Measurements from ENCODE around the gene NOX3. TPM values are rescaled to one million over a fixed set of nuclear protein-coding genes. Genes with fewer than 3 reads are reported as not detected.

Gene NOX3
- total RNA-seq, 1 donor from 2014 or later, result 0.17 TPM

- TF ChIP-seq, protein P1, sequence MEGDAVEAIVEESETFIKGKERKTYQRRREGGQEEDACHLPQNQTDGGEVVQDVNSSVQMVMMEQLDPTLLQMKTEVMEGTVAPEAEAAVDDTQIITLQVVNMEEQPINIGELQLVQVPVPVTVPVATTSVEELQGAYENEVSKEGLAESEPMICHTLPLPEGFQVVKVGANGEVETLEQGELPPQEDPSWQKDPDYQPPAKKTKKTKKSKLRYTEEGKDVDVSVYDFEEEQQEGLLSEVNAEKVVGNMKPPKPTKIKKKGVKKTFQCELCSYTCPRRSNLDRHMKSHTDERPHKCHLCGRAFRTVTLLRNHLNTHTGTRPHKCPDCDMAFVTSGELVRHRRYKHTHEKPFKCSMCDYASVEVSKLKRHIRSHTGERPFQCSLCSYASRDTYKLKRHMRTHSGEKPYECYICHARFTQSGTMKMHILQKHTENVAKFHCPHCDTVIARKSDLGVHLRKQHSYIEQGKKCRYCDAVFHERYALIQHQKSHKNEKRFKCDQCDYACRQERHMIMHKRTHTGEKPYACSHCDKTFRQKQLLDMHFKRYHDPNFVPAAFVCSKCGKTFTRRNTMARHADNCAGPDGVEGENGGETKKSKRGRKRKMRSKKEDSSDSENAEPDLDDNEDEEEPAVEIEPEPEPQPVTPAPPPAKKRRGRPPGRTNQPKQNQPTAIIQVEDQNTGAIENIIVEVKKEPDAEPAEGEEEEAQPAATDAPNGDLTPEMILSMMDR (IDR thresholded peaks at IDR 0.05; ENCODE audit: insufficient read depth, low read length, poor library complexity, severe bottlenecking), result no peak
- Histone ChIP-seq H3K4me3 (ENCODE audit: low read depth, low read length) (no peak overlapping the region), H3K27me3 (ENCODE audit: control insufficient read depth, insufficient read depth, low read length) (no peaks in the 10 kb centered on the region), H3K36me3 (ENCODE audit: control insufficient read depth, insufficient read depth, low read length) (no peaks in the 10 kb centered on the region)
- DNase-seq (ENCODE audit: low read depth), result peak; percentile 42
Observed at GRCh38 chr6:155388591-155388990, 67.0 kb downstream of the NOX3 start.

GRCh38 chr6:155387481-155387880 lies 68.2 kb downstream of the NOX3 start:
- no peak overlapping the region for H3K4me3 ChIP-seq (ENCODE audit: low read depth, low read length)
- no peaks in the 10 kb centered on the region for H3K36me3 ChIP-seq (ENCODE audit: control insufficient read depth, insufficient read depth, low read length)
- no peaks in the 10 kb centered on the region for H3K27me3 ChIP-seq (ENCODE audit: control insufficient read depth, insufficient read depth, low read length)
- DNase-seq (ENCODE audit: low read depth), result no peak
- TF ChIP-seq, protein P1 (IDR thresholded peaks at IDR 0.05; ENCODE audit: insufficient read depth, low read length, poor library complexity, severe bottlenecking), result no peak

GRCh38 chr6:155384321-155384952 lies 71.2 kb downstream of the NOX3 start:
- TF ChIP-seq, protein P1 (IDR thresholded peaks at IDR 0.05; ENCODE audit: insufficient read depth, low read length, poor library complexity, severe bottlenecking), result no peak
- no peaks in the 10 kb centered on the region for H3K27me3 ChIP-seq (ENCODE audit: control insufficient read depth, insufficient read depth, low read length)
- no peak overlapping the region for H3K4me3 ChIP-seq (ENCODE audit: low read depth, low read length)
- no peaks in the 10 kb centered on the region for H3K36me3 ChIP-seq (ENCODE audit: control insufficient read depth, insufficient read depth, low read length)
- no peak for DNase-seq (ENCODE audit: low read depth)

- Histone ChIP-seq H3K36me3 (ENCODE audit: control insufficient read depth, insufficient read depth, low read length) (no peaks in the 10 kb centered on the region), H3K27me3 (ENCODE audit: control insufficient read depth, insufficient read depth, low read length) (no peaks in the 10 kb centered on the region), H3K4me3 (ENCODE audit: low read depth, low read length) (no peak overlapping the region)
- TF ChIP-seq, protein P1 (IDR thresholded peaks at IDR 0.05; ENCODE audit: insufficient read depth, low read length, poor library complexity, severe bottlenecking), result no peak
- DNase-seq (ENCODE audit: low read depth), result no peak
Observed at GRCh38 chr6:155383913-155384312, 71.7 kb downstream of the NOX3 start.

DNA sequence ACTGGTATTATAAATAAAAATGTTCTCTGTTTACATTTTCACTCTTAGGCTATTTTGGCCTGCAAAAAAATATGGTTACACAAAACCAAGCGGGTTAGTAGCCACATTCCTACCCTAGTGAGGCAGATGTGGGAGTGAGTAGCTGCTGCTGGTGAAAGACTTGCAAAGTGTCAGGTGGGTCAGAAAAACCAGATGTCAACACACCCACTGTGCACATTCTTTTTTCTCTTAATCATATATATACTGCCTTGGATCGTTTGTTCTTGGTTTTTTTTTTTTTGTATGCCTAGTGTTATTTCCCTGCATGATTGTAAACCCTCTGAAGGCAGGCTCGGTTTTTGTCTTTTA lies 73.3 kb downstream of the NOX3 start:
- DNase-seq (ENCODE audit: low read depth), result no peak
- H3K36me3 ChIP-seq (ENCODE audit: control insufficient read depth, insufficient read depth, low read length), result no peaks in the 10 kb centered on the region
- TF ChIP-seq, protein P1 (IDR thresholded peaks at IDR 0.05; ENCODE audit: insufficient read depth, low read length, poor library complexity, severe bottlenecking), result no peak
- no peaks in the 10 kb centered on the region for H3K27me3 ChIP-seq (ENCODE audit: control insufficient read depth, insufficient read depth, low read length)
- H3K4me3 ChIP-seq (ENCODE audit: low read depth, low read length), result no peak overlapping the region

GRCh38 chr6:155381673-155382337 lies 73.8 kb downstream of the NOX3 start:
- no peaks in the 10 kb centered on the region for H3K27me3 ChIP-seq (ENCODE audit: control insufficient read depth, insufficient read depth, low read length)
- DNase-seq (ENCODE audit: low read depth), result no peak
- TF ChIP-seq, protein P1 (IDR thresholded peaks at IDR 0.05; ENCODE audit: insufficient read depth, low read length, poor library complexity, severe bottlenecking), result no peak
- no peaks in the 10 kb centered on the region for H3K36me3 ChIP-seq (ENCODE audit: control insufficient read depth, insufficient read depth, low read length)
- H3K4me3 ChIP-seq (ENCODE audit: low read depth, low read length), result no peak overlapping the region

Data from kidney epithelial cell (primary cell).